Pericardium fibroblast (primary cell): ENCODE results near the gene TMEM213. TPM values are rescaled to one million over a fixed set of nuclear protein-coding genes. Genes with fewer than 3 reads are reported as not detected.

ENCODE experiments used
- total RNA-seq: library from RNA; depleted of rRNA; stranded (reverse); fragments of >200 nt; gene quantifications from 2 replicates; pipeline ENCODE4 v1.2.3, GENCODE V29; 2015

The TMEM213 gene
- total RNA-seq = not detected in 2 replicates

GRCh38 chr7:138797715-138798320 is at the start of gene TMEM213, which contains the start of gene ATP6V0A4:
Gene TMEM213, plus strand, starts transcription at chr7:138797994. Its CDS starts 111 bp downstream, at chr7:138798105.
Gene ATP6V0A4, minus strand, starts transcription at chr7:138798196. Its CDS starts 26,949 bp downstream, at chr7:138771247.

Other genes starting within 250 kb of the TMEM213 start
- not detected in 2 replicates for gene SVOPL, start 96.6 kb upstream of the TMEM213 start, total RNA-seq
- gene ATP6V0A4, start 202 bp downstream of the TMEM213 start, total RNA-seq = 0.58 TPM in 1 of 2 replicates, not detected in the other
- gene KIAA1549, start 183.4 kb downstream of the TMEM213 start, total RNA-seq = 0.82 and 3.9 TPM in 2 replicates
- 14.8 and 21.4 TPM in 2 replicates for gene ZC3HAV1L, start 238.0 kb downstream of the TMEM213 start, total RNA-seq